Cortex of kidney (tissue), 1 donor: Measurements from ENCODE around the gene ISLR.

ENCODE experiments used
- DNase-seq: peaks from one replicate; lab custom pipeline; 2025; lab: John Stamatoyannopoulos, UW

ISLR gene

GRCh38 chr15:74212494-74212893 lies 39.0 kb downstream of the ISLR start:
- no peak for DNase-seq

GRCh38 chr15:74213858-74214284 lies 40.4 kb downstream of the ISLR start:
- no peak for DNase-seq

GRCh38 chr15:74214324-74215021 lies 41.0 kb downstream of the ISLR start:
- DNase-seq, result no peak

- DNase-seq, result no peak
These were observed 42.4 kb downstream of the ISLR start for GRCh38 chr15:74215958-74216357.

- DNase-seq, result no peak
These were observed 43.4 kb downstream of the ISLR start for GRCh38 chr15:74216949-74217348.

GRCh38 chr15:74217907-74218885 lies 44.7 kb downstream of the ISLR start:
- no peak for DNase-seq

- no peak for DNase-seq
These were observed 47.2 kb downstream of the ISLR start for GRCh38 chr15:74220475-74221248.

- DNase-seq, result no peak
These were observed 48.1 kb downstream of the ISLR start for GRCh38 chr15:74221399-74222239.

GRCh38 chr15:74222240-74223119 lies 49.0 kb downstream of the ISLR start:
- no peak for DNase-seq

- no peak for DNase-seq
These were observed 52.4 kb downstream of the ISLR start for GRCh38 chr15:74225928-74226327.
